Fibroblast of upper back skin (primary cell): ENCODE results near the gene CLEC2A.
"Not testable (repeated sequence)": the region's sequence is repeated elsewhere in the genome, so short reads cannot be mapped to it uniquely, and the experiment has no call there.

Experiments used
- DNase-seq: peaks from one replicate; pipeline ENCODE4 v3.0.0-alpha.2; 2013

Gene CLEC2A, protein sequence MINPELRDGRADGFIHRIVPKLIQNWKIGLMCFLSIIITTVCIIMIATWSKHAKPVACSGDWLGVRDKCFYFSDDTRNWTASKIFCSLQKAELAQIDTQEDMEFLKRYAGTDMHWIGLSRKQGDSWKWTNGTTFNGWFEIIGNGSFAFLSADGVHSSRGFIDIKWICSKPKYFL

GRCh38 chr12:9932270-9932669 is at the start of gene CLEC2A:
CLEC2A (minus strand) TSS chr12:9932370; CDS start chr12:9932329, 41 bp downstream.
- DNase-seq, result no peak

DNA sequence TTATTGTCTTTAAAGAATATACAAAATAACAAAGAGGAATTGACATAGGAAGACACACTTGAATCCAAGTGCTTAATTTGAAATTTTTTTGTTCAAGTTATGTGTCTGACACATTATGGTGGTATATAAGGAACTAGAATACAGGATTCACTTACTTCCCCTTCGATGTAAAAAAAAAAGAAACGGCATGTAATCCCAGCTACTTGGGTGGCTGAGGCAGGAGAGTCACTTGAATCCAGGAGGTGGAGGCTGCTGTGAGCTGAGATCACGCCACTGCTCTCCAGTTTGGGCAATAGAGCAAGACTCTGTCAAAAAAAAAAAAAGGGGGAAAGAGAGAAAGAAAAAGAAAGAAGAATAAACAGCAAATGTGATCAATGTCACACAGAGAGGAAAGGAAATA is 48.0 kb upstream of the CLEC2A start:
- no peak for DNase-seq

- DNase-seq, result no peak
These were observed 45.7 kb upstream of the CLEC2A start for GRCh38 chr12:9977916-9978315.

DNA sequence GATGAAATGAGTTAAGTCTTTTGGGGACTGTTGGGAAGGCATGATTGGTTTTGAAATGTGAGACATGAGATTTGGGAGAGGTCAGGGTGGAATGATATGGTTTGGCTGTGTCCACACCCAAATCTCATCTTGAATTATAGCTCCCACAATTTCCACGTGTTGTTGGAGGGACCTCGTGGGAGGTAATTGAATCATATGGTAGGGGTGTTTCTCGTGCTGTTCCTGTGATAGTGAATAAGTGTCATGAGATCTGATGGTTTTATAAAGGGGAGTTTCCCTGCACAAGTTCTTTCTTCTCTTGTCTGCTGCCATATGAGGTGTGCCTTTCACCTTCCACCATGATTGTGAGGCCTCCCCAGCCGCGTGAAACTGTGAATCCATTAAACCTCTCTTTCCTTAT is 44.5 kb upstream of the CLEC2A start:
- not testable (repeated sequence) for DNase-seq

DNA sequence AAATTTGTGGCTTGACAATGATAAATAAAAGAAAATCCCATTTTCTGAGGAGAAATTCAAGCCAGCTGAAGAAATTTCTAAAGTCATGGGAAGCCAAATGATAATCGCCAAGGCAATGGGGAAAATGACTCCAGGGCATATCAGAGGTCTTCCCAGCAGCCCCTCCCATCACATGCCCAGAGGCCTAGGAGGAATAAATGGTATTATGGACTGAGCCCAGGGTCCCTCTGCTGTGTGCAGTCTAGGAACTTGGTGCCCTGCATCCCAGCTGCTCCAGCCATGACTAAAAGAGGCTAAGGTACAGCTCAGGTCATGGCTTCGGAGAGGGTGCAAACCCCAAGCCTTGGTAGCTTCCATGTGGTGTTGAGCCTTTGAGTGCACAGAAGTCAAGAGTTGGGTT is 43.4 kb upstream of the CLEC2A start:
- no peak for DNase-seq

- DNase-seq, result not testable (repeated sequence)
These were observed 42.6 kb upstream of the CLEC2A start for GRCh38 chr12:9974731-9975130.

DNA sequence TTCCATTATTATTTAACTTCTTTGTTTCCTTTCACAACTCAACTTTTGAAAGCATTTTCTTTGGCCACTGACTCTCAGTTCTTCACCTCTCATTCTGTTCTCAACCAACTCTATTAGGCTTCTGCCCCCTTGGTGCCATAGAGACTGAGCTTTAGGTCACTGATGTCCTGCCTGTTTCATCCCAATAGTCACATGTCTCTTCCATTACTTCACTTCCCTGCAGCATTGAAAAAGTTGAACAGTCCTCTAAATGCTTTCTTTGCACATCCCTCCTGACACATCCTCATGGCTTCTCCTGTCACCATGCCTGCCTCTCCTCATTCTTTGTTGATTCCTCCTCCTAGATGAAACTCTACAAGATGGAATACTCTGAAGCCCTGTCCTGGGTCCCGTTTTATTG is 41.8 kb upstream of the CLEC2A start:
- no peak for DNase-seq

DNA sequence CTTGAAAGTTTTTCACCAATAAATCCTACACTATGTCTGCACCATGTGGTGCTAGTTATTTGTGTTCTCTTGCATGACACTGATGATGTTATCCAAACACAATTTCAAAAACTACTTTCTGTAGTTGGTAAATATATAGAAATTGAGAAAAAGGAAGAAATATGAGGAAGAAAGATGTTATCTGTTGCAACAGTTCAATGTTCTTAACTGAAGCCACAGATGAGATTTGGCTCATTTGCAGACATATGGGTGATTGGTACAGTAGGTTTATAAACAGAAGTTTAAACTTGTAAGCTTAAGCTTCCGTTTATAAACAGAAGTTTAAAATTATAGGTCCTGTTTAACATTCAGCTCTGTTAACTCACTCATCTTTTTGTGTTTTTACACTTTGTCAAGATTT is 39.0 kb upstream of the CLEC2A start, which contains the start of gene CLEC12A:
Gene CLEC12A (plus strand): TSS at position 229 of the 400 bp plus-strand sequence. CDS start 188 bp downstream, outside the sequence.
- no peak for DNase-seq

DNA sequence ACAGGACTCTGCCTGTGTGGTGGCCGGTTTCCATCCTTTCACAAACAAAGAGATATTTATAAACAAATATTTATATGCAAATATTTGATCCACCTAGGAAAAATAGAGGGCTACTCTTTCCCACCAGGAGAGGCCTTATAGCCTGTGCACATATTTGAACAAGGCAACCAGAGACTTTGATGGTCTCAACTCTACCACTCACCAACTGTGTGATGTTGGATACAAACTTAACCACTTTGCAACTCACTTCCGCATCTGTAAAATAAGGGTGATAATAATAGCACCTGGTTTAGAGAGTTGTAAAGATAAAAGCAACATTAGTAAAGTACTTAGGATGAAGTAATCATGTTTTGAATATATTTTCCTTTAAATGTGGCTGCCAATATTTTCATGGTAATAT is 37.5 kb upstream of the CLEC2A start:
- DNase-seq, result no peak

DNA sequence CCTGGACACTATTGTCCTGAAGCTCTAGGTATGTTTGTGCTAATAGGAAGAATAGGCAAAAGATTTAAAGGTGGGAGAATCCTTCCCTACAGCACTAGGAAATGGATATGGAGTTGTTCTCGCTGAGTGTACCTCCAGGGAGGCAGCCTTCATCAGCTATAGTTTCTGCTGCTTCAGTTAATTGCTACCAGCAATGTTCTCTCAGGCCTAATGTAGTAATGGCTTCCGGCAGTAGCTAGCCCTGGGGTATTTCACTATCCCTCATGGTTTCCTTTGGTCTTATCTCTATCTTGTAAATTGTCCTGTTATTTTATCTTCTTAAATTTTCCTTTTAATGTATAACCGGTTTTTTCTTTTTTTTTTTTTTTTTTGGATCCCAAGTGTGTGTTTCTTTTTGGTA is 29.7 kb upstream of the CLEC2A start:
- no peak for DNase-seq

- DNase-seq, result no peak
These were observed 28.9 kb upstream of the CLEC2A start for GRCh38 chr12:9961106-9961505.

DNA sequence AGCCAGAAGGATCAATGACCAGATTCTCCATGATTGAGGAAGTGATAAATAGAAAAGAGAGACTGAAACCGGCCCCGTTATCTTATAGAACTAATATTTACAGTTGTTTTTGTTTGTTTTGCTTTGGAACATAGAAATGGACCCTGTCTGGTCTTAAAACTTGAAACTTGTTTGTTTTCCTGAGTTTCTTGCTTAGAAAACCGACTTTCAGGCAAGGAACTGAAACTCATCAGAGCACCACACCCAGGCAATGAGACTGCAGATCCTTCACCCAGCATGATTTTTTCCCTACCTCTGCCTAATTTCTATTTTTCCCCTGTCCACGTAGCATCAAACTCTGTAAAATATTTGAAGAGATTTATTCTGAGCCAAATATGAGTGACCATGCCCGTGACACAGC is 28.4 kb upstream of the CLEC2A start:
- no peak for DNase-seq

DNA sequence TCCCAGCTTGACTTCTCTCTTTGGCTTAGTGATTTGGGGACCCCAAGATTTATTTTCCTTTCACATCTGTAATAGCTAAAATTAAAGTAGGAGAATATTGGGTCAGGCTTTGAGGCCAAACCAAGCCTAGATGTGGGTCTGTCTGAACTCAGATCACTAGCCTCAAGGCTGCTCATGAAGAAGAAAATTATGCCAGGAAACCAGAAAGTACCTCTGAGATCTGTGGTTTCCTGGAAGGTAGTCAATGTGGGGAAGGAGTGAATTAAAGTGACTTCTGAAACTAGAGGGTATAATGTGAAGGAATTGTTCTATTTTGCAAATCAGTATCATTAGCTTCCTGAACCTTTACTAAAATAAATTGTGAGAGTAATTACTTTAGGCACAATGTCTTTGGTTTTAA is 25.7 kb upstream of the CLEC2A start:
- no peak for DNase-seq

DNA sequence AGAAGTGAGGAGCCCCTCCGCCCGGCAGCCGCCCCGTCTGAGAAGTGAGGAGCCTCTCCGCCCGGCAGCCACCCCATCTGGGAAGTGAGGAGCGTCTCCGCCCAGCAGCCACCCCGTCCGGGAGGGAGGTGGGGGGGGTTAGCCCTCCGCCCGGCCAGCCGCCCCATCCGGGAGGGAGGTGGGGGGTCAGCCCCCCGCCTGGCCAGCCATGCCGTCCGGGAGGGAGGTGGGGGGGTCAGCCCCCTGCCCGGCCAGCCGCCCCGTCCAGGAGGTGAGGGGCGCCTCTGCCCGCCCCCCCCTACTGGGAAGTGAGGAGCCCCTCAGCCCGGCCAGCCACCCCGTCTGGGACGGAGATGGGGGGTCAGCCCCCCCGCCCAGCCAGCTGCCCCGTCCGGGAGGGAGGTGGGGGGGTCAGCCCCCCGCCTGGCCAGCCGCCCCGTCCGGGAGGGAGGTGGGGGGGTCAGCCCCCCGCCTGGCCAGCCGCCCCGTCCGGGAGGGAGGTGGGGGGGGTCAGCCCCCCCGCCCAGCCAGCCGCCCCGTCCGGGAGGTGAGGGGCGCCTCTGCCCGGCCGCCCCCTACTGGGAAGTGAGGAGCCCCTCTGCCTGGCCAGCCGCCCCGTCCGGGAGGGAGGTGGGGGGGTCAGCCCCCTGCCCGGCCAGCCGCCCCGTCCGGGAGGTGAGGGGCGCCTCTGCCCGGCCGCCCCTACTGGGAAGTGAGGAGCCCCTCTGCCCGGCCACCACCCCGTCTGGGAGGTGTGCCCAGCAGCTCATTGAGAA is 21.0 kb upstream of the CLEC2A start:
- DNase-seq, result not testable (repeated sequence)

DNA sequence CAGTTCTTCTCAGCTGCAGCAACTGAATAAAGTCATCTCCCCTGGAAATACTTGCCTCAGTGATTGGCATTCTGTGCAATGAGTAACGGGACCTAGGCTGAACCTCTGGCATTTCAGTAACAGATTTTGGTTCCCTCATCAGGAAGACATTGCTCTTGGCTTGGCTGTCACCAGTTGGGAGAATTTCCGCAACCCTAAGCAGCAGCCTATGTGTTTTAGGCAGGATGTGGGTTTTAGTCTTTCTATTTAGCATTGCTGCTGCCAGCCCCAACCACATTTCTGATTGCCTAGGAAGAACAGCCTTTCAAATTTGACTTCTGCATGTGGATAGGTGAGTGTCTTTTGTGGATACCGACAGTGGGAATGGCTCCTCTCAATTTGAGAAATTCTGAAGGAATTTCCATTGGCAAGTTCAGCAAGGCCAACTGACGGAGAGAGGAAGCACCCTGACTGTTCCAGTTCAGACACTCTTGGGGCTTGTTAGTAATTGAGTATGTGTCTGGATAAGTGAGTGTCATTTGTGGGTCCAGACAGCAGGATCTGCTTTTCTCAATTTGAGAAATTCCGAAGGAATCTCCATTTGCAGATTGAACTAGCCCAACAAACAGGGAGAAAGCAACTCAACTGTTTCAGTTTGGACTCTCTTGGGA is 19.0 kb upstream of the CLEC2A start:
- DNase-seq, result no peak

GRCh38 chr12:9948606-9949296 is 16.6 kb upstream of the CLEC2A start:
- no peak for DNase-seq

- DNase-seq, result no peak
These were observed 15.5 kb upstream of the CLEC2A start for GRCh38 chr12:9947674-9948073.

- no peak for DNase-seq
These were observed 12.2 kb upstream of the CLEC2A start for GRCh38 chr12:9944391-9944790.

GRCh38 chr12:9943240-9943639 is 11.1 kb upstream of the CLEC2A start:
- no peak for DNase-seq

- DNase-seq, result no peak
These were observed 9.7 kb upstream of the CLEC2A start for GRCh38 chr12:9941838-9942237.

DNA sequence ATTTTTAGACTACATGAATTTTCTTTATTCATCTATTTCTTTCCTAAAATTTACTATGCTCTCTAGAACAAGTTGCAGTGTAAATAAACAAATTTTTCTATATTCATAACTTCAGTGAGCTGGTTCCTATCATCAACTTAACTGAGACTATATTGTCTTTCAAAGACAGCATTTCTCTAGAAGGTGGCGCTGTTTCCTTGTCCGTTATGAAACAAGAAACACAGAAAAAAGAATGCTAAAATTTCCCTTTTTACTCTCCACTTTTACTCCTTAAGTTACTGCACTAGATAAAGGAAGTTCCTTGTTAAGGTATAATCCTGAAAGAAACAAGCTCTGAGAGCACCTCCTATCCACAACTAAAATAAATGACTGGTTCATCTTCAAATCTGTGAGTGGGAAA is 8.2 kb upstream of the CLEC2A start:
- DNase-seq, result no peak

GRCh38 chr12:9936591-9936990 is 4.4 kb upstream of the CLEC2A start:
- no peak for DNase-seq

DNA sequence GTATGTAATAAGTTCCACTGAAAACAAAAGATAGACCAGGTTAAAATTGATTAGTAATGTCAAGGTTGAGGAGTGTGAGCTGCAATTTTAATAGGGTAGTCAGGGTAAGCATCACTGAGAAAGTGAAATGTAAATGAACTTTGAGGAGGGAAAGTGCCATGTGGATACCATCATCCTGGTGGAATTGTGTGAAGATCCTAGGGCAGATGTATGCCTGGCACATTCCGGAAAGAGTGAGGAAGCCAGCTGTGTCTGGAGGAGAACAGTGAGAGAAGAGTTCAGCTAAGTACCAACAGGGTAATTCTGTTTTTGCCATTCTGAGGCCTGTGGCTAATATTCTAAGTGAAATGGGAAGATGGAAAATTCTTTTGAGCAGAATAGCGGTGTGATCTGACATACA is 2.9 kb upstream of the CLEC2A start:
- DNase-seq, result no peak

GRCh38 chr12:9933958-9934357 is 1.8 kb upstream of the CLEC2A start:
- peak; percentile 54 for DNase-seq
